Measurements from ENCODE around the gene SNX15. TPM values are rescaled to one million over a fixed set of nuclear protein-coding genes. Genes with fewer than 3 reads are reported as not detected.

Gene SNX15
- total RNA-seq, 1 experiment from 2014 or later: 21.0 TPM

GRCh38 chr11:64998141-64998540, 29.1 kb upstream of the SNX15 start:
- POLR2A ChIA-PET: interaction anchor here (0.6 to 1.7 kb wide), 2 partner anchors 16 to 187 kb away, joined by 3 to 4 read pairs; partner anchors contain the start of gene ARL2
- H3K4me3 Mint-ChIP-seq (ENCODE audit: unreplicated experiment): no peak overlapping the region
- no peak for TF ChIP-seq CTCF (IDR thresholded peaks at IDR 0.05; ENCODE audit: unreplicated experiment)
- no TSS peak for BruUV-seq (replicated peaks)
- no peaks in the 10 kb centered on the region for H3K9me3 Mint-ChIP-seq (ENCODE audit: unreplicated experiment)
- peak overlapping the region; percentile 27 for H3K27ac Mint-ChIP-seq (ENCODE audit: low read depth, unreplicated experiment)
- intact Hi-C loops (cut with micrococcal nuclease): no loop called here
- no peaks in the 10 kb centered on the region for H3K27me3 Mint-ChIP-seq (ENCODE audit: insufficient read depth, unreplicated experiment)
- DNase-seq (ENCODE audit: unreplicated experiment): no peak
- no peaks in the 10 kb centered on the region for H3K36me3 Mint-ChIP-seq (ENCODE audit: insufficient read depth, unreplicated experiment)
- CTCF ChIA-PET: interaction anchor here (0.6 to 2.4 kb wide), 5 partner anchors 10 to 143 kb away, joined by 3 to 8 read pairs (median 3); no protein-coding TSS in a partner anchor
- peaks cover 12% of the 10 kb centered on the region for H3K4me1 Mint-ChIP-seq (ENCODE audit: insufficient read depth, unreplicated experiment)

GRCh38 chr11:64998690-64999431, 28.4 kb upstream of the SNX15 start:
- Mint-ChIP-seq H3K27me3 (ENCODE audit: insufficient read depth, unreplicated experiment) (no peaks in the 10 kb centered on the region), H3K4me3 (ENCODE audit: unreplicated experiment) (no peak overlapping the region), H3K27ac (ENCODE audit: low read depth, unreplicated experiment) (peak overlapping the region; percentile 27), H3K36me3 (ENCODE audit: insufficient read depth, unreplicated experiment) (no peaks in the 10 kb centered on the region), H3K9me3 (ENCODE audit: unreplicated experiment) (no peaks in the 10 kb centered on the region), H3K4me1 (ENCODE audit: insufficient read depth, unreplicated experiment) (peaks cover 12% of the 10 kb centered on the region)
- intact Hi-C loops (cut with micrococcal nuclease): no loop called here
- CTCF ChIA-PET: interaction anchor here (0.6 to 2.4 kb wide), 7 partner anchors 9 to 477 kb away, joined by 3 to 8 read pairs (median 3); no protein-coding TSS in a partner anchor
- no TSS peak for BruUV-seq (replicated peaks)
- POLR2A ChIA-PET: interaction anchor here (1.7 kb wide), 1 partner anchor 15 kb away, joined by 4 read pairs; the partner anchor contains the start of gene ARL2
- TF ChIP-seq CTCF (IDR thresholded peaks at IDR 0.05; ENCODE audit: unreplicated experiment): no peak
- no peak for DNase-seq (ENCODE audit: unreplicated experiment)

GRCh38 chr11:64999478-64999877, 27.8 kb upstream of the SNX15 start:
- no peak overlapping the region for H3K4me3 Mint-ChIP-seq (ENCODE audit: unreplicated experiment)
- POLR2A ChIA-PET: interaction anchor here (1.7 kb wide), 1 partner anchor 14 kb away, joined by 4 read pairs; the partner anchor contains the start of gene ARL2
- no peaks in the 10 kb centered on the region for H3K27me3 Mint-ChIP-seq (ENCODE audit: insufficient read depth, unreplicated experiment)
- CTCF ChIA-PET: interaction anchor here (0.6 kb wide), 3 partner anchors 97 to 476 kb away, joined by 3 to 4 read pairs (median 3); no protein-coding TSS in a partner anchor
- no peak for TF ChIP-seq CTCF (IDR thresholded peaks at IDR 0.05; ENCODE audit: unreplicated experiment)
- intact Hi-C loops (cut with micrococcal nuclease): no loop called here
- H3K36me3 Mint-ChIP-seq (ENCODE audit: insufficient read depth, unreplicated experiment): no peaks in the 10 kb centered on the region
- no TSS peak for BruUV-seq (replicated peaks)
- H3K4me1 Mint-ChIP-seq (ENCODE audit: insufficient read depth, unreplicated experiment): peaks cover 12% of the 10 kb centered on the region
- H3K27ac Mint-ChIP-seq (ENCODE audit: low read depth, unreplicated experiment): no peak overlapping the region
- no peak for DNase-seq (ENCODE audit: unreplicated experiment)
- no peaks in the 10 kb centered on the region for H3K9me3 Mint-ChIP-seq (ENCODE audit: unreplicated experiment)

- no peaks in the 10 kb centered on the region for H3K36me3 Mint-ChIP-seq (ENCODE audit: insufficient read depth, unreplicated experiment)
- no peak overlapping the region for H3K4me3 Mint-ChIP-seq (ENCODE audit: unreplicated experiment)
- POLR2A ChIA-PET: interaction anchor here (1.7 kb wide), 1 partner anchor 9 kb away, joined by 4 read pairs; no protein-coding TSS in a partner anchor
- H3K9me3 Mint-ChIP-seq (ENCODE audit: unreplicated experiment): no peaks in the 10 kb centered on the region
- H3K4me1 Mint-ChIP-seq (ENCODE audit: insufficient read depth, unreplicated experiment): no peaks in the 10 kb centered on the region
- no peak overlapping the region for H3K27ac Mint-ChIP-seq (ENCODE audit: low read depth, unreplicated experiment)
- BruUV-seq (replicated peaks): no TSS peak
- no peak for DNase-seq (ENCODE audit: unreplicated experiment)
- CTCF ChIA-PET: interaction anchor here (1.1 kb wide), 1 partner anchor 11 kb away, joined by 4 read pairs; the partner anchor contains the start of gene ARL2
- intact Hi-C loops (cut with micrococcal nuclease): no loop called here
- no peaks in the 10 kb centered on the region for H3K27me3 Mint-ChIP-seq (ENCODE audit: insufficient read depth, unreplicated experiment)
- TF ChIP-seq CTCF (IDR thresholded peaks at IDR 0.05; ENCODE audit: unreplicated experiment): no peak
Observed at GRCh38 chr11:65002706-65003105, 24.5 kb upstream of the SNX15 start.

All from MCF 10A (cell line).